CD4-positive, alpha-beta T cell treated with Interleukin-17A for 1 hour (primary cell): Measurements from ENCODE around the gene ANXA2.
"Not testable (repeated sequence)": the region's sequence is repeated elsewhere in the genome, so short reads cannot be mapped to it uniquely, and the experiment has no call there.

Source experiments
- DNase-seq: peaks from one replicate; pipeline ENCODE4 v3.0.0-alpha.2; 2020

The ANXA2 gene

DNA sequence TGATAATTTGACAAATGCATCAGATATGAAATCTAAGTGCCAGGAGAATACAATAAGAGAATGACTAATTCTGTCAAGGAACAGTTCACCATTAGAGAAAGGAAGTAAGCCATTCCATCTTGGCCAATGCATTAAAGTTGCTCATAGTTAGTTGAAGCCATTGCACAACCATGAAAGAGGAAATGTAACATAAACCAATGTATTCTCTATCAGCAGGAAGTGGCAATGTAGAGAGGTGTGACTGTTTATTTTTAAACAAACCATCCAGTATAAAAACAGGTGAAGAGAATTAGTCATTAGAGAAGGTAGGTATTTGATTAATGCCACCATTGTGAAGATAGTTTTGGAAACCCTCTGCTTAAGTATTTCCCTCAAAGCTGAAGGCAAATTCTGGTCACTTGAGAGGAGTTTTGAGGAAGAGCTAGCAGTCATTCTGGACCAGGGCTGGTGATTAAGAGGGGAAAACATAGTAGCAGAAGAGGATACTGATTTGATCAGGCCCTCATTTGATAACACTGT, 10.7 kb upstream of the ANXA2 start:
- peak; percentile 53 for DNase-seq

DNA sequence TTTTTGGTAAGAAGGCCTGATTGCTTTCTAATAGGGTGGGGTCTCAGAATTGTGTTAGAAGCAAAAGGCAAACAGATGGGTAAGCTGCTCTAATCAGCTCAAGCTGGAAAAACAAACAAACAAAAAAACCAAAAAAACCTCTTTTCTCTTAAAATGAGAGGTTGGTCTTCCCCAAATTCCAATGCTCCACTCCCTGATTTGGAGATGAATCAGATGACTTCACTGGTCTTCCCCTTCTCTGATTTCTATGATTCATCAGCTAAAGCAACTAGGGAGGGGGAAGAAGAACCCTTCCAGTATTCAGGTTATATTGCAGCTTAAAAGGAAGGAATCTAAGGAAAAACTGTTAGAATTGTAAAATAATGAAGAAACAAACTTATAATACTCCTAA, 9.6 kb upstream of the ANXA2 start:
- DNase-seq = no peak

DNA sequence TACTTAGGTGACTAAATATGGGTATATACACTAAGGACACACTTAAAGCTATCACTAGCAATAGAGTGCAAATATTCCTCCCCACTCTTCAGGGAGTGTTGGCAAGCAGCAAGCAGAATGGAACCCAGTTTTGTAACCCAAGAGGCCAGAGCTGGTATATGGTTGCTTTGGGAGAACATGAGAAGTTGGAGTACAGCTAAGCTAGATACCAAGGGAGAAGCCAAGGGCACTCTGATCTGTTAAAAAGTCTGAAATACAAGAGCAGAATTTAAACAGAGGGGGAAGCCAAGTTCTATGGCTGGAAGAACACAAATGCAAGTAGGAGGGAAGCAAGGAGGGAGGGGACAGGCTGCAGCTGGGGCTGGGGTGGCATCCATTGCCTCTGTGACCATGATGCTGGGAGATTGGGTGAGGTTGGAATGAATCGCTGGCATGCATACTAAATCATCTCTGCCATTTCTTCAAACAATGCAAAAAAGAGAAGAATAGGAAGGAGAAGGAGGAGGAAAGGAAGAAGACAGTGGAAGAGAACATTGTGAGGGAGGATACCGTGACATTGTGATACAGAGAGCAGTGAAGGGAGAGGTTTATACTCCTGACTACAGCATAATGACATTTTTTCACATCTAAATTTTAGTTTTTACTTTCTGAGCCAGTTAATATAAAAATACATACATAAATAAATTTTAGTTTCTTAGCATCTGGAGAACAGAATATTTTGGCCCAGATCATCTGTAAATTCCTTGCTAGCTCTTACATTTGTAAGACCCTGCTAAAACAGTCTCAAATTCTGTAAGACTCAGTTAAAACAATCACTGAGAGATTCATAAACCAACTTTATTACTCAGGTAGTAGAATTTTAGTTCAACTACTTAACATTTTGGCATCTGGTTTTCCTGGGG, 9.0 kb upstream of the ANXA2 start:
- DNase-seq = no peak

DNA sequence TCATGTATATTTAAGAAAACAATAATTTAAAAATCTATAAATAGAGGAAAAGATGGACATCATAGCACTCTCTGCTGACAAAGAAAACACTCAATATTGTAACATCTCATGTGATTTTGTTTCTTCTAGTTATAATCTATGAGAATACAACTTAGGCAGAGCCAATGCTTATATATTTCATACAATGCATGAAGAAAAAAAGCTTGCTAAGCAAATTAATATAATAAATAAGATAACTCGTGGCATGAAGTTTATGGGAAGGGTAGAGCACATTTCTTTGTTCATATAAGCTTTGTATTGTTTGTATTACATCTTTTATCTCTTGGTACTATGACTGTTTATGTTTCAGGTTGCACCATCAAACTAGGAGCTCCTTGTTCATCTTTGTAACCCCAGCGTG, 7.6 kb upstream of the ANXA2 start:
- no peak for DNase-seq

DNA sequence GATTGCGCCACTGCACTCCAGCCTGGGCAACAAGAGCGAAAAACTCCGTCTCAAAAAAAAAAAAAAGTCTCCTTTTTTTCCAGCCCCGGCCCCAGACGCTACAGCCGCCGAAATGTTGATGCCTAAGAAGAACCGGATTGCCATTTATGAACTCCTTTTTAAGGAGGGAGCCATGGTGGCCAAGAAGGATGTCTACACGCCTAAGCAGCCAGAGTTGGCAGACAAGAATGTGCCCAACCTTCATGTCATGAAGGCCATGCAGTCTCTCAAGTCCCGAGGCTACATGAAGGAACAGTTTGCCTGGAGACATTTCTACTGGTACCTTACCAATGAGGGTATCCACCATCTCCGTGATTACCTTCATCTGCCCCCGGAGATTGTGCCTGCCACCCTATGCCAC, 6.6 kb upstream of the ANXA2 start:
- DNase-seq = not testable (repeated sequence)

DNA sequence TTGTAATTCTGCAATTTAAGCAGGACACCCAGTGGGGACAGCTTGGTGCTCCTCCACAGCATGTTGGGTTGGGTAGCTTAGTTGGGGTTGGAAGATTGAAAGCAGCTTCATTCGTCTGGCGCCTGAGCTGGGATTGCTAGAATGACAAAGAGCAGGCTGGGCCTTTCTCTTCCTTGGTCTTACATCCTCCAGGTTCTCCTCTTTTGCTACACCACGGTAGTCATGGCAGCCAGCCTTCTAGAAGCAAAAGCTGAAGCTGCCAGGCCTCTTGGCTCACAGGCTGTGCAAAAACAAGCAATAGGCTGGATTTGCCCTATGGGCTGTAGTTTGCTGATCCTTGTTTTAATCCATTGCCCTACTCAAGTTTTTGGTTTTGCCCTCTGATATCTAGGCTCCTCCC, 3.2 kb upstream of the ANXA2 start:
- DNase-seq = no peak

DNA sequence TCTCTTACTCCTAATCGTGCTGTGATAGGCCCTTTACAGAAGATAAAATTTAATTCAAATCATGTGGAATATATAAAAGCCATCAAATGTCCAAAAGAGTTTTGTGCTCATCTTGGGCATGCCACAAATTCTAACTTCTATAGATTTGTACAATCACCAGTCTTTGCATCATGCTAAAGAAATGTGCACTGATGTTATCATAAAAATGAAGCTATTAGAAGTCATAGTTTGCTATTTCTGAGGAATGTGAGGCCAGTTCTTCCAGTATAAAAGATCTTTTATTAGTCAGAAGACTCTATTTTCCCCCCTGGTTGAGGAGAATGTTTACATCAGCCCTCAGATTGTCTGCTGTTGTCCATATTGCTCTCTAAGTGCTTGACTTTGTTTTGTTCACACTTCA, 2.1 kb upstream of the ANXA2 start:
- no peak for DNase-seq

DNA sequence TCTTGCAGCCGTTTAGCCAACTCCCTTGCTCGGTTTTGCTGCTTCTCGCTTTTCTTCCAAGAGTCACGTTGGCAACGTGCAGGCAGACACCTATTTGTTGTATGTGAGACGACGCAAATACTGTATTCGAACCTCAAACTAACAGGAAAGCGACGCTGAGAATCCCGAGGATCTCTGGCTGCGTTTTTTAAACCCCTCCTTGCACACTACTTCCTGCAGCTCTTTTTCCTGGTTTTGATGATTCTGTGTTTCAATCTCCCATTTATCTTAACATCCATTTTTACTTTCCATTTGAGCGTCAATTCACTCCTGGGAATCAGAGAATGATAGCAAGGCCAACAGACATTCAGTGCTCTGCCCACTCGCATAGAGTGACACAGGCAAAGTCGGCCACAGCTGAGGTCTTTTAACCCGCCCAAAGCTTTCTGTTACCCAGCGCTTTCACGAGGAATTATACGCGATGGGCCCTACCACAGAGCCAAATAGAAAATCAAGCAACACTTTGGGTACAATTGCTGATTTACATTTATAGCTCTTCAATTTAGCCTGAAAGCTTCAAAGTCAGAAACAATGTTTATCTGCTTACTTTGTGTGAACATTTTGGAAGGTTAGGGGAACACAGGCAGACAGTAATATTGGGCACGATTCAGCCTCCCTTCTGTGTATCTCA, 1.6 kb upstream of the ANXA2 start:
- no peak for DNase-seq

DNA sequence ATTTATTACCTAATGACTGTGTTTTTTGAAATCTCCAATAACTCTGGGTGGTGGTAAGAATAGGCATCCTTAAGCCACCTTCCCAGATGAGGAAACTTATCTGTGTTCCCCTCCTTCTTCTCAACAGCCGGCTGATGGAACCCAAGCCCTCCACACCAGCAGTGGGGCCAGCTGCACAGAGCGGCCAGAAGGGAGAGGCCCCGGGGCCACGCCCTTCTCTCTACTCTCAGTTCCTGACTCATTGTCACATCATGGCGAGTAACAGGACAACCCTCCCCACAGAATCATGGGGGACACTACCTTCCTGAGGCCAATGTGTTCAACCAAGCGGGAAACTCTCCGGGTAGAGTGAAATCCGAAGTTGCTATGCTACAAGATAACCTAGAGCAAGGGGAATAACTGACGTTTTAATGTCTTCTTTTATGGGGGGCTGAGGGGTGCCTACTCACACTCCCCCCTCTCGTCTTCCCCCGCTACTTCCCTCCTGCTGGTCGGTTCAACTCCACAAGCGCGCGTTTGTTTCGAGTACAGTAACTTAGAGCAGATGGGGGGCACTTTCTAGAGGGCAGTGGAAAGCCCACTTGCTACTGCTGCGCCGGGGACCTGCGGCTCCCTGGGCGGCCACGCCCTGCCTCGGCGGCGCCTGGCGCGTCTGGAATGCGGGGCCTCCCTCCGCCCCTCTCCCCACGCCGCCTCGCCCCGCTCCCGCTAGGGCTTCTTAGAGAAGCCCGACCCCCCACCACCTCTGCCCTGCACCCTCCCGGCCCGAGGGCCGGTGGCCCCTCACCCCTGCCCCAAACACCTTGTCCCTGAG, 621 bp downstream of the ANXA2 start:
- DNase-seq = peak; percentile 55

DNA sequence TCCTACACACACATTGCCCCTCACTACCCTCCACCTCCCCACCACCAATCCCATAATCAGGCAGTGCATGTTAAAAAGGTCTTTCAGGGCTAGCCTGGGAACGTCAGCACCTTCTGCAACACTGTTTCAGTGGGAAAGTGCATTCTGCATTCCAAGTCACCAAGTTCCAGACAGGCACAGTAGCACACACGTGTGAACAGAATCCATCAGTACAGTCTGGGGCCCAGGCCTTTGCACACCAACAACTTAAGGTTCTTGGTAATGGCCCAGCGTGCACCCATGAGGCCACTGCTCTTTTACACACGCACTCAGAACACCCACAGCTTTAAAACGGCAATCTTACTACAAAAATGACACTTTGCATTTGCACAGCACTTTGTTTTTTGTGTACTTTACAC, 1.2 kb downstream of the ANXA2 start:
- no peak for DNase-seq

DNA sequence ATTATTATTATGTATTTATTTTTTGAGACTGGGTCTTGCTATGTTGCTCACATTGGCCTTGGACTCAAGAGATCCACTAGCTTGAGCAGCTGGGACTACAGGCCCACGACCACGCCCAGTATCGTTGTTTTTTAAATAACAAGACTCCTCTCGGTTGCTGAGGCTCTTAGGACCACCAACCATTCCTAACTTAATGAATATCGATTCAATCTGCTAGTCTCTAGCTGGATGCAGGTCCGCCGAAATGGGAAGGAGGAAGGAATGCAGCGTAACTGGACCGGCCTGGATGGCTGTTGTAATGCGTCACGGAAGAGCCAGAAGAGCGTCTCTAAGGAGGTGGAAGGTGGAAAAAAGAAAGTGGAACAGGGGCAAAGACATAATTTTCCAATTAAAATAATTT, 1.7 kb downstream of the ANXA2 start:
- no peak for DNase-seq

DNA sequence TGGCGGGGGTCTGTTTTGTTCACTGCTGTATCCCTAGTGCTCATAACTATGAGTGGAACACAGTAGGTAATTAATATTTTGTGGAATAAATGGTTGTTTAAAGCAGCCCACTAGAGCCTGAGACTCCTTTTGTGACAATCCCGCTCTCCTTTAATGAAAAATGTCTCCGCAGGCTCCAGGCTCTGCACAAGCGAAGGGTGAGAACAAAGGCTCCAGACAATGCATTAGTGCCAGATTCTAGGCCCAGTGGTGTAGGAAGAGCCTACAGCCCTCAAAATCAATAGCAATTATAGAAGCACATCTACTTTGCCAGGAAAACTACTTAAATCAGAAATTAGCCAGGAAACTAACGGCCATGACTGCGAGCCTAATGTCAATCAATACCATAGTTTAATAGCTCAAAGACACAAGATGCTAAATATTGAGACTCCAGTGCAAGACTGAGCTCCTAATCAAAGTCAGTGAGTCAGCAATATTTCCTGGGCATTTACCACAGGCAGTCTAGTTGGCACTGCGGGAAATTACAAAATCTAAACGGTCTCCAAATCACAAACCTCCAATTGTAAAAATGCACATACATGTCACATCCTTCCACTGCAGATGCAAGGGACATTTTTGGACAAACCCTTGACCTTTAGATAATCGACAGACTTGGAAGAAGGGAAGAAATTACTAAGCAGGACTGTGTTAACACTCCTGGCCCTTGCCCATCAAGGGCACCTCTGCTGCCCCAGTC, 2.3 kb downstream of the ANXA2 start:
- no peak for DNase-seq

DNA sequence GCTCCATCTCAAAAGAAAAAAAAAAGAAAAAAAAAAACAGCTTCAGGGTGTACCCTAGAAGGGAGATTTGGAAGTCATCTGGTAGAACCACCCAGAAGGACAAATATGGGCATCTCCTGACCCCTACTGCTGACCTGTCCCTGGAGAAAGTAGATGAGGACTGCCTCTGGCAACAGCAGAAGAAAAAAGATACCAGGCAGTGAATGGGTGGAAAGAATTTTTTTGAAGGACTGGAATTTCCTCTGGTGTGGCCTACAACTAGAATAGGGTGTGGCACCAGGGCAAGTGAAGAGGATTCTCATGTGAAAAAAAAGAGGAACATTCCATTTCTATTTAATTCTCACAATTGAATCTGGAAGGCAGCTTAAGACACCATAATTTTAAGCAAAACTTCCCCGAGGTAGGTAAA, 3.1 kb downstream of the ANXA2 start:
- no peak for DNase-seq

DNA sequence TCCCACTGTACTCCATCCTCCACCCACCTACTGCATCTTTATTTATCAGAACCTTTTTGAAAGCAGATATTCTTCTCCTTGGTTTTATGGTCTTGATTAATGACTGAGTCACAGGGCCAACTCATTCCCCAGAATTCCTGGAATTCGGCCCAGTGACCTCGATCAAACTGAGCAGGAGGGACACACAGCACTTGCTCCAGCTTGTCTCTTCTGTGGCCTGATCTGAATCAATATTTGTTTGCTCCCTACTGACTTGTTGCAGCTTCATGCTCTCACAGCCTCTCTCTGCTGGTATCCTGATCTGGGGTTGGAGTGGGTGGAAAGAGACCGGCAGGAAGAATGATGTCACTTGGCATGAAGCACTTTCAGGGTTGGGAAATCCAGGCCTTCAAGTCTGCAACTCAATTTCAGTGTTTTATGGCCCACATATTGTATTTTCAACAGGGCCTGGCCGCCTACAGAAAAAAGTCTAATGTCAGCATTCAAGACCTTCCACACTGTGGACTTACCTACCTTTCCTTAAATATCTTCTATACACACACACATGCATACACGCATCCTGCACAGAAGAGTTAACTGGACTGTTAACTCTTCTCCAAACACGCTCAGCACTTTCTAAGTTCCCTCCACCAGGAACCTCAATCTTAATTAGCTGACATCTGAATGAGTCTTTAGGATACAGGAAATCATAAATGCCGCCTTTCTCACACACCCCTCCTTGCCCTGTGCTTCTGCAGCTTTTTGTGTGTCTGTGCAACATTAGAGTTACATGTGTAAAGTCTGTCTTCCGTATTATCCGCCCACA, 4.6 kb downstream of the ANXA2 start:
- DNase-seq = no peak

DNA sequence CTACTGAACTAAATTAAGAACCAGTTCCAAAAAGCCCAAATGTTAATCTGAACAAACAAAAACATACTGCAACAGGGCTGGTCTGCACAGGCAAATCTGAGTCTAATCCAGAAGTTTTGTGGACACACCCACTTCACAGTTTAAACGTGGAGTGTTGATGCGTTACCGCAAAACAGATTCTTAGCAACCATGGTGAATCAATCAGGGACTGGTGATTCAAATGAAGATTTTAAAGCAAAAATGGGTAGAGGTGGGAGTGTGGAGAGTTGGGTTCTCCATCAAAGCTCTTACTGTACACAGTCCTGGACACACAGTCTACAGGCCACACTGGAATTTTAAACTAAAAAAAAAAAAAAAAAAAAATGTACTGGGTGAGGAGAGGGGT, 5.2 kb downstream of the ANXA2 start:
- DNase-seq = peak; percentile 67

DNA sequence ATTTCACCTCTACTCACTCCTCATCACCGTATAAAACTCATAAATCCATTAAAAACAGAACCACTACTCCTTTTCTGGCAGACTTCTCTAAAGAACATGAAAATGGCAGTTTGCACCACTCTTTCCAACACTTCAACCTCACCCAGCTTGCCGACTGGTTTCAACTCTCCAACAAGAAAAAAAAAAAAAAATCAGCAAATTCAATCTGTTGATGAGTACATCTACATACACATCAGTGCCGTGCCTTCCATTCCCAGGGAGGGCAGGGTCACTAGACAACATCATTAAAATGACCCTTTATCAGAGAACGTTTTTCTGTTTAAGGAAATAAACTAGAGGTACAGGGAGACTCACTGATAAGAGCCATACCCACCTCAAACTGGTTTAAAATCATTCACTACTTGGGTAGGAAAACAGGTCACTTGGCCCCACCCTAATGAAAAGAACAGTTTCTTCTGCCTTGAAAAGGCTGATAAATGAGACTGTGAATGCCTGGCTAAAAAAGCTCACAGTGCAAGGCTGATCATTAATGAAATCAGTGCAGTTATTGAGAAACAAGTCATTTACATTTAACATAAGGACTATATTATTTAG, 6.0 kb downstream of the ANXA2 start:
- no peak for DNase-seq

DNA sequence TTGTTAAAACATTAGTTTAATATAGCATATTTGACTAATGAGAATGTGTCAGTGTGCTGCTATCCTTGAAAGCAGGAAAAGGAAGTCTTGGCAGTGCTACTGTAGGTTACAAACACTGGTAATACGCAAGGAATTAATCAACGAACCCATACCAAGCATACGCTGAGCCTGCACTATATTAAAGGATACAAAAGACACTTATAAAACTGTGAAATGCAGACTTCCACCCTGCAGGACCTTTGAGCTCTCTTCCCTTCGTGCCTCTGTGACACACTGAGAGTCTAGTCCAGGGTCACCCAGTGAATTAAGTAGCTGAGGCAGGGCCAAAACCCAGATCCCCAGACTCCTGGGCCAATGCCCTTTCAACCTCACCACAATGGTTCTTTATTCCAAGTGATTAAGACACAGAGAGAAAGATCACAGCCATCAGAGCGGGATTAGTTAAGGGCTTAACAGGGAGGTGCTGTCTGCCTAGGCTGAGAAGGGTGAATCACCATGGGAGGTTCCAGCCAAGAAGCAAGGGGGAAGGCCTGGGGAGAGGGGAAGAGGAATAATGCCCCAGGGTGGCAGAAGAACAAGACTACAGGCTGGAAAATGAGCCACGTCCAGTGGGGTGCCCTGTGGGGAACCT, 6.8 kb downstream of the ANXA2 start:
- DNase-seq = no peak

DNA sequence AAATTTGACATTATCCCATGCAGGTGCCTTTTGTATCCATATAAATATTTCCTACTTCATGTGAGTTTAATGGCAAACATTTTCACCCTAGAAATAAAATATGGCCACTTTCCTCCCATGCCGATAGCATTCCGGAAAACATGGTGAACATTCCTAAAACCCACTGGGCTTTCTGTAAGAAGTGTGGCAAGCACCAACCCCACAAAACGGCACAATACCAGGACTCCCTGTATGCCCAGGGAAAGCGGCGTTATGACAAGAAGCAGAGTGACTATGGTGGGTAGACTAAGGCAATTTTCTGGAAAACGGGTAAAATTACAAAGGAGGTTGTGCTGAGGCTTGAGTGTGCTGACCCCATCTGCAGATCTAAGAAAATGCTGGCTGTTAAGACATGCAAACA, 7.6 kb downstream of the ANXA2 start:
- DNase-seq = no peak

DNA sequence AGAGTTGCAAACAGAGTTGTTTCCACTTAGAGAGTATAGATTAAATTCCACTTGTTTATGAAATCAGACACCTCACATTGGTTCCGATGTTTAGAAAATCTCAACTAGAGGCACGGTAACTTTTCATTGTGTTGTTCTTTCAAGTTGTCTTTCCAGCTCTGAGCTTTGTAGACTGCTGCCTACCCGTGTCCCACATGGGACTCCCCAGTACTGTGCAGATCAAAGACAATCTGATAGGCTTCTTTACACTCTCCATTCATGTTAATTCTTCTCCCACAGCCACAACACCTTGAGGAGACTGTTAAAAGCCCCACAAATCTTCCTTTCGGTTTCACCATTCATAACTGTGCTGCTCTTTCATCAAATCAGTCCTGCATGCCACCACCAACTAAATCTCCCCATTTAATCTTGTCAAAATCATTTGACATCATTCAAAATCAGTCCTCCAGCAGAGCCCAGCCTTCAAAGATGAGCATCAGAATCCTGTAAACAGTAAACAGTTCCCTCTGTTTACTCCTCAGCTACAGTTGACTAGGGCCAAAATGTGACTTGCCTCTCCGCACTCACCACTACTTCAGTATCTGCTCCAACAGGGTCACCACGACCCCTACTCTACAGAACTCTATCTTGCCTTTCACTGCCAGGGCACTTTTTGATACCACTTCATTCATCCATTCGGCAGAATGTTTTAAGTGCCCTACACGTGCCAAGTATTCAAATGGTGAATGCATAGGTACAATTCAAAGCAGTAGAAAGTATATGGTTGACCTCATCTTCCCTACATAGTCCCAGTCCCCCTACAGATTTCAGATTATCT, 8.3 kb downstream of the ANXA2 start:
- DNase-seq = peak; percentile 73

DNA sequence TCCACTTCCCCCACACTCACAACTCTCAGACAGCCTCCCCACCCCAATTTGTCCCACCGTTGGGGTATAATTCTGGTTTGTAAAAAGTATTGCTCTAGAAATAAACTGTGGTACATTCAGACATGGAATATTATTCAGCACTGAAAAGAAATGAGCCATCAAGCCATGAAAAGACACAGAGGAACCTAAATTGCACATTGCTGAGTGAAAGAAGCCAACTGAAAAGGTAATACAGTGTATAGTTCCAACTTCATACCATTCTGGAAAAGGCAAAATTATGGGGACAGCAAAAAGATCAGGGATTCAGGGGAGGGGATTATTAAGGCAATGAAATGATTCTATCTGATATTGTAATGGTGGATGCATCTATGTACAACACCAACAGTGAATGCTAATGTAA, 10.5 kb downstream of the ANXA2 start:
- DNase-seq = no peak
